Measurements from ENCODE around the gene PHF23.
A peak's percentile ranks its signal among the peaks of the same experiment; 100 is the strongest.

Gene PHF23

GRCh38 chr17:7196651-7197401 lies 42.4 kb downstream of the PHF23 start:
- DNase-seq: no peak

- DNase-seq: no peak
Observed at GRCh38 chr17:7195971-7196370, 43.3 kb downstream of the PHF23 start.

GRCh38 chr17:7192271-7192937 lies 46.9 kb downstream of the PHF23 start:
- no peak for DNase-seq

GRCh38 chr17:7191571-7192270 lies 47.5 kb downstream of the PHF23 start:
- peak; percentile 87 for DNase-seq

- no peak for DNase-seq
Observed at GRCh38 chr17:7191069-7191468, 48.2 kb downstream of the PHF23 start.

GRCh38 chr17:7190276-7190917 lies 48.9 kb downstream of the PHF23 start:
- DNase-seq: no peak

DNA sequence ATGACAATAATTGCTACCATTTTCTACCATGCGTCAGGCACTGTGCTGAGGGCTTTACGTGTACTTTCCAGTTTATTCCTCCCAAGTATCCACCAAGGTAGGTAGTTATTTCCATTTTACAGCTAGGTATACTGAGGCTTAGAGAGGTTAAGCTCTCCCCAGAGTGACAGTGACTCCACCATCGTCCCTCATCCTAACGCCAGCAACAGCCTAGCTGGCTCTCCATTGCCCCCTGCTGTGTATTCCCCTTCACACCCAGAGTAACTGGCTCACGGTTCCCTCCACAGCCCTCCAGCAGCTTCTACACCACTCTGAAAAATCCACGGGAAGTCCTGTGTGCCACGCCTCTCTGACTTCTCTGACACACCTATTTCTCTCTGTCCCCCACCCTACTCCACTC lies 53.0 kb downstream of the PHF23 start:
- DNase-seq: no peak

Measured in islet precursor cell (in vitro differentiated cells).